ENCODE measurements around the gene MYO1E.

GRCh38 chr15:59203657-59204056 lies 169.0 kb downstream of the MYO1E start:
- TF ChIP-seq, protein P1, sequence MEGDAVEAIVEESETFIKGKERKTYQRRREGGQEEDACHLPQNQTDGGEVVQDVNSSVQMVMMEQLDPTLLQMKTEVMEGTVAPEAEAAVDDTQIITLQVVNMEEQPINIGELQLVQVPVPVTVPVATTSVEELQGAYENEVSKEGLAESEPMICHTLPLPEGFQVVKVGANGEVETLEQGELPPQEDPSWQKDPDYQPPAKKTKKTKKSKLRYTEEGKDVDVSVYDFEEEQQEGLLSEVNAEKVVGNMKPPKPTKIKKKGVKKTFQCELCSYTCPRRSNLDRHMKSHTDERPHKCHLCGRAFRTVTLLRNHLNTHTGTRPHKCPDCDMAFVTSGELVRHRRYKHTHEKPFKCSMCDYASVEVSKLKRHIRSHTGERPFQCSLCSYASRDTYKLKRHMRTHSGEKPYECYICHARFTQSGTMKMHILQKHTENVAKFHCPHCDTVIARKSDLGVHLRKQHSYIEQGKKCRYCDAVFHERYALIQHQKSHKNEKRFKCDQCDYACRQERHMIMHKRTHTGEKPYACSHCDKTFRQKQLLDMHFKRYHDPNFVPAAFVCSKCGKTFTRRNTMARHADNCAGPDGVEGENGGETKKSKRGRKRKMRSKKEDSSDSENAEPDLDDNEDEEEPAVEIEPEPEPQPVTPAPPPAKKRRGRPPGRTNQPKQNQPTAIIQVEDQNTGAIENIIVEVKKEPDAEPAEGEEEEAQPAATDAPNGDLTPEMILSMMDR (IDR thresholded peaks at IDR 0.05), result no peak
- TF ChIP-seq POLR2A (IDR thresholded peaks at IDR 0.05), result no peak
